GM12878 (cell line): ENCODE data around the gene GNPTG. TPM values are rescaled to one million over a fixed set of nuclear protein-coding genes. Genes with fewer than 3 reads are reported as not detected.
A peak's percentile ranks its signal among the peaks of the same experiment; 100 is the strongest.

Source experiments
- ATAC-seq: fragments of 200-7000 bp; cut with Tn5 transposase; 3 replicates; pipeline ENCODE4 v1.9.1; 2020; ENCODE audit warnings: mild to moderate bottlenecking, moderate library complexity
- BruUV-seq: library from RNA; stranded (reverse); fragments of 400-500 nt; replicated peaks from 2 replicates; lab custom pipeline; 2021; lab: Mats Ljungman, UMichigan
- CTCF ChIA-PET: fragments of 300-600 bp; sonication (Branson Sonifier 250); formaldehyde crosslinking; extraction: SDS; loops from one replicate; lab custom pipeline; 2021; ENCODE audit warnings: inconsistent platforms; lab: Yijun Ruan, JAX
- POLR2A ChIA-PET: fragments of 350-600 bp; formaldehyde crosslinking; extraction: SDS; loops from one replicate; lab custom pipeline; 2021; ENCODE audit warnings: inconsistent platforms; lab: Charles Lee
- RAD21 ChIA-PET: fragments of 300-600 bp; sonication (Branson Sonifier 250); formaldehyde crosslinking; loops from one replicate; lab custom pipeline; 2023; ENCODE audit warnings: antibody characterized with exemption; ENCODE audit not compliant: unreplicated experiment; lab: Charles Lee
- SMC1A ChIA-PET: fragments of 300-600 bp; sonication (Branson Sonifier 250); formaldehyde crosslinking; loops from one replicate; lab custom pipeline; 2023; ENCODE audit not compliant: unreplicated experiment, uncharacterized antibody; lab: Charles Lee
- DNase-seq: peaks from one replicate; pipeline ENCODE4 v3.0.0-alpha.2; 2011; ENCODE audit warnings: low read depth, low spot score
- FAIRE-seq: peaks from 3 replicates; lab custom pipeline; 2011; peaks lifted over from hg19 to GRCh38; lab: Jason Lieb, UNC
- H2AFZ ChIP-seq: 2 replicates; pipeline ENCODE4 v1.6.0; 2011; ENCODE audit warnings: low read depth, low read length, control low read depth; ENCODE audit not compliant: control insufficient read depth
- H3K27ac ChIP-seq: 2 replicates; pipeline ENCODE4 v1.5.1; 2011; ENCODE audit warnings: control low read depth; ENCODE audit not compliant: control insufficient read depth, insufficient read depth
- H3K27me3 ChIP-seq, 2 experiments: replicated peaks in 1 of 2; 2 replicates each; pipeline versions ENCODE4 v1.6.0 to v1.6.1; 2011; ENCODE audit warnings: low read length in 1 of 2; ENCODE audit not compliant: control insufficient read depth in 2 of 2, insufficient read depth in 2 of 2
- H3K36me3 ChIP-seq, 2 experiments: 2 replicates each; pipeline ENCODE4 v1.5.1; 2011; ENCODE audit warnings: low read length in 1 of 2; ENCODE audit not compliant: control insufficient read depth in 2 of 2, insufficient read depth in 2 of 2
- H3K4me1 ChIP-seq: 2 replicates; pipeline ENCODE4 v1.6.1; 2011; ENCODE audit warnings: mild to moderate bottlenecking, low read length, moderate library complexity, mixed read lengths; ENCODE audit not compliant: control insufficient read depth, insufficient read depth
- H3K4me2 ChIP-seq: 2 replicates; pipeline ENCODE4 v1.6.0; 2011; ENCODE audit warnings: control low read depth; ENCODE audit not compliant: control insufficient read depth, insufficient read depth
- H3K4me3 ChIP-seq: fragments of 200-600 bp; sonication (generic); 2 replicates; pipeline ENCODE4 v1.5.1; 2016
- H3K79me2 ChIP-seq: 2 replicates; pipeline ENCODE4 v1.6.0; 2011; ENCODE audit warnings: low read length; ENCODE audit not compliant: control insufficient read depth, insufficient read depth
- H3K9ac ChIP-seq: 2 replicates; pipeline ENCODE4 v1.8.0; 2011; ENCODE audit warnings: low read length, control low read depth, mixed read lengths; ENCODE audit not compliant: control insufficient read depth, insufficient read depth
- H3K9me3 ChIP-seq: replicated peaks from 3 replicates; pipeline ENCODE4 v1.5.1; 2011; ENCODE audit warnings: mild to moderate bottlenecking, low read length; ENCODE audit not compliant: control insufficient read depth, insufficient read depth
- H4K20me1 ChIP-seq: 2 replicates; pipeline ENCODE4 v1.6.0; 2011; ENCODE audit not compliant: control insufficient read depth, insufficient read depth
- CBX3 ChIP-seq: fragments of 200-600 bp; sonication (generic); IDR thresholded peaks from 2 replicates; pipeline ENCODE4 v1.6.1; 2016; ENCODE audit warnings: low read depth, borderline replicate concordance
- FOS ChIP-seq: IDR thresholded peaks from 3 replicates; pipeline ENCODE4 v1.6.1; 2011; ENCODE audit warnings: borderline replicate concordance; ENCODE audit not compliant: insufficient read length; ENCODE audit errors: extremely low read depth
- MAX ChIP-seq: IDR thresholded peaks from 2 replicates; pipeline ENCODE4 v1.6.1; 2012; ENCODE audit warnings: low read depth, low read length, improper control_type of control experiment
- MLLT1 ChIP-seq: fragments of 450-650 bp; IDR thresholded peaks from 2 replicates; pipeline ENCODE4 v1.6.1; 2016; ENCODE audit warnings: mild to moderate bottlenecking
- RELA ChIP-seq: fragments of 450-650 bp; IDR thresholded peaks from 2 replicates; pipeline ENCODE4 v1.8.0; 2014; ENCODE audit warnings: borderline replicate concordance; ENCODE audit not compliant: partially characterized antibody
- RFX5 ChIP-seq: IDR thresholded peaks from 2 replicates; pipeline ENCODE4 v1.6.1; 2011; ENCODE audit warnings: low read depth, low read length, improper control_type of control experiment
- TCF12 ChIP-seq: IDR thresholded peaks from 2 replicates; pipeline ENCODE4 v1.6.1; 2011; ENCODE audit warnings: low read depth, mild to moderate bottlenecking, low read length
- TCF7 ChIP-seq: IDR thresholded peaks from 2 replicates; pipeline ENCODE4 v1.6.1; 2014; ENCODE audit warnings: antibody characterized with exemption, borderline replicate concordance
- ZNF207 ChIP-seq: fragments of 450-650 bp; IDR thresholded peaks from 2 replicates; pipeline ENCODE4 v1.6.1; 2014; ENCODE audit warnings: antibody characterized with exemption, mild to moderate bottlenecking, borderline replicate concordance
- WGBS: methylation state at CpG from one replicate; pipeline ENCODE4 v1.1.6; 2016; ENCODE audit warnings: low lambda C conversion rate; ENCODE audit not compliant: insufficient replicate concordance, insufficient coverage; ENCODE audit errors: missing lambda C conversion rate; 5-methylcytosine and 5-hydroxymethylcytosine counted together
- in situ Hi-C: fragments of 300-500 bp; cut with MboI; formaldehyde crosslinking; loops from 9 replicates; pipeline ENCODE4 v1.14.3; 2018; ENCODE audit warnings: mixed read lengths
- intact Hi-C: fragments of 100-400 bp; cut with micrococcal nuclease; formaldehyde crosslinking; loops from one replicate; pipeline ENCODE4 v1.14.2; 2022; ENCODE audit not compliant: unreplicated experiment
- polyA plus RNA-seq, 11 experiments: library from polyadenylated mRNA; depleted of rRNA in 4 of 11; unstranded in 6 of 11; stranded (reverse) in 5 of 11; fragments of >200 nt; fragmentation: Nextera tagmentation in 4 of 11; fragmentation: Illumina TruSeq in 1 of 11; extraction: Ambion mirVana in 4 of 11; extraction: Trizol in 1 of 11; gene quantifications; 1 replicate in 1 of 11; 2 replicates in 10 of 11; pipeline versions ENCODE4 v1.2.1 to v1.2.3, GENCODE V29; 2011 to 2016; ENCODE audit warnings: inconsistent platforms in 2 of 11, missing spikeins in 2 of 11, low read depth in 1 of 11
- total RNA-seq, 4 experiments: library from RNA; depleted of rRNA in 3 of 4; stranded (reverse); fragments of >200 nt in 3 of 4; fragmentation: Illumina TruSeq in 1 of 4; extraction: Trizol in 1 of 4; gene quantifications; 2 replicates each; pipeline versions ENCODE4 v1.2.1 to v1.2.3, GENCODE V29; 2013 to 2021
- TF ChIP-seq, protein P1 (sequence below): fragments of 450-650 bp; IDR thresholded peaks from 2 replicates; pipeline ENCODE4 v1.6.1; 2018; ENCODE audit warnings: borderline replicate concordance, mild to moderate bottlenecking; ENCODE audit not compliant: partially characterized antibody
- TF ChIP-seq, protein P2 (sequence below): fragments of 450-650 bp; IDR thresholded peaks from 2 replicates; pipeline ENCODE4 v1.6.1; 2017; ENCODE audit warnings: mild to moderate bottlenecking, low read depth, inconsistent platforms; ENCODE audit not compliant: poor library complexity, severe bottlenecking

GNPTG gene
- total and polyA plus RNA-seq, 10 of the 15 experiments (the other 5 are each of a cell fraction or from before 2014, with no cell fraction given) = 0.80 to 32.6 (median 20.9) TPM

DNA sequence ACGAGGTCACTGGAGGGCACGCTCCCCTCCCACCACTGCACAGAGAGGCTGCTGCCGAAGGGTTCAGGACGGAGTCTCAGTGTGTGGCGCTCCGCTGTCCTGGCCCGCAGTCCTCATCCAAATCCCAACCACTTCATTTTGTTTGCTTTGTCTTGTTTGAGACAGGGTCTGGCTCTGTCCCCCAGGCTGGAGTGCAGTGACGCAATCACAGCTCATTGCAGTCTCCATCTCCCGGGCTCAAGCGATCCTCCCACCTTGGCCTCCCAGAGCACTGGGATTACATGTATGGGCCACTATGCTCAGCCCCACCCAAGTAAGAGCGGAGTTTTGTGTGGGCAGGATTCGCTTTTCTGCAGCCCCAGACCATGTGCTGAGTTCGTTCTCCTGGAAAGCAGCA, 50.0 kb downstream of the GNPTG start:
- no peaks in the 10 kb centered on the region; a peak in 2 of 4 replicates for H3K36me3 ChIP-seq
- CTCF ChIA-PET = interaction anchor here (0.9 kb wide), 1 partner anchor 38 kb away, joined by 6 read pairs; no protein-coding TSS in a partner anchor

More for the DNA sequence above, 50.0 kb downstream of the GNPTG start:
- Histone ChIP-seq H3K27me3 (no peaks in the 10 kb centered on the region), H3K4me2 (no peak overlapping the region), H3K79me2 (no peaks in the 10 kb centered on the region), H3K4me3 (no peak overlapping the region), H2AFZ (no peak overlapping the region), H3K4me1 (no peaks in the 10 kb centered on the region), H4K20me1 (no peaks in the 10 kb centered on the region), H3K27ac (no peak overlapping the region), H3K9me3 (no peaks in the 10 kb centered on the region), H3K9ac (no peak overlapping the region)
- WGBS = 87% methylated on average over 13 of the region's 13 CpGs
- SMC1A ChIA-PET = no interaction called here
- FAIRE-seq (no peak), ATAC-seq (no peak), DNase-seq (no peak)
- POLR2A ChIA-PET = no interaction called here
- no peak for TF ChIP-seq MLLT1
- TF ChIP-seq, protein P1, sequence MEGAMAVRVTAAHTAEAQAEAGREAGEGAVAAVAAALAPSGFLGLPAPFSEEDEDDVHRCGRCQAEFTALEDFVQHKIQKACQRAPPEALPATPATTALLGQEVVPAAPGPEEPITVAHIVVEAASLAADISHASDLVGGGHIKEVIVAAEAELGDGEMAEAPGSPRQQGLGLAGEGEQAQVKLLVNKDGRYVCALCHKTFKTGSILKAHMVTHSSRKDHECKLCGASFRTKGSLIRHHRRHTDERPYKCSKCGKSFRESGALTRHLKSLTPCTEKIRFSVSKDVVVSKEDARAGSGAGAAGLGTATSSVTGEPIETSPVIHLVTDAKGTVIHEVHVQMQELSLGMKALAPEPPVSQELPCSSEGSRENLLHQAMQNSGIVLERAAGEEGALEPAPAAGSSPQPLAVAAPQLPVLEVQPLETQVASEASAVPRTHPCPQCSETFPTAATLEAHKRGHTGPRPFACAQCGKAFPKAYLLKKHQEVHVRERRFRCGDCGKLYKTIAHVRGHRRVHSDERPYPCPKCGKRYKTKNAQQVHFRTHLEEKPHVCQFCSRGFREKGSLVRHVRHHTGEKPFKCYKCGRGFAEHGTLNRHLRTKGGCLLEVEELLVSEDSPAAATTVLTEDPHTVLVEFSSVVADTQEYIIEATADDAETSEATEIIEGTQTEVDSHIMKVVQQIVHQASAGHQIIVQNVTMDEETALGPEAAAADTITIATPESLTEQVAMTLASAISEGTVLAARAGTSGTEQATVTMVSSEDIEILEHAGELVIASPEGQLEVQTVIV = no peak
- TF ChIP-seq MAX = no peak
- no peak for TF ChIP-seq CBX3
- no peak for TF ChIP-seq TCF12
- no peak for TF ChIP-seq TCF7
- no peak for TF ChIP-seq ZNF207
- TF ChIP-seq RELA = no peak
- TF ChIP-seq FOS = no peak
- no peak for TF ChIP-seq RFX5
- TF ChIP-seq, protein P2, sequence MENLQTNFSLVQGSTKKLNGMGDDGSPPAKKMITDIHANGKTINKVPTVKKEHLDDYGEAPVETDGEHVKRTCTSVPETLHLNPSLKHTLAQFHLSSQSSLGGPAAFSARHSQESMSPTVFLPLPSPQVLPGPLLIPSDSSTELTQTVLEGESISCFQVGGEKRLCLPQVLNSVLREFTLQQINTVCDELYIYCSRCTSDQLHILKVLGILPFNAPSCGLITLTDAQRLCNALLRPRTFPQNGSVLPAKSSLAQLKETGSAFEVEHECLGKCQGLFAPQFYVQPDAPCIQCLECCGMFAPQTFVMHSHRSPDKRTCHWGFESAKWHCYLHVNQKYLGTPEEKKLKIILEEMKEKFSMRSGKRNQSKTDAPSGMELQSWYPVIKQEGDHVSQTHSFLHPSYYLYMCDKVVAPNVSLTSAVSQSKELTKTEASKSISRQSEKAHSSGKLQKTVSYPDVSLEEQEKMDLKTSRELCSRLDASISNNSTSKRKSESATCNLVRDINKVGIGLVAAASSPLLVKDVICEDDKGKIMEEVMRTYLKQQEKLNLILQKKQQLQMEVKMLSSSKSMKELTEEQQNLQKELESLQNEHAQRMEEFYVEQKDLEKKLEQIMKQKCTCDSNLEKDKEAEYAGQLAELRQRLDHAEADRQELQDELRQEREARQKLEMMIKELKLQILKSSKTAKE = no peak
- intact Hi-C loops (no loop called here), in situ Hi-C loops (no loop called here)
- TSS peak; percentile 30 for BruUV-seq
- RAD21 ChIA-PET = no interaction called here
